ENCODE measurements around the gene FAM209A. TPM values are rescaled to one million over a fixed set of nuclear protein-coding genes. Genes with fewer than 3 reads are reported as not detected.

FAM209A gene
- total RNA-seq, 1 donor from 2014 or later = not detected

DNA sequence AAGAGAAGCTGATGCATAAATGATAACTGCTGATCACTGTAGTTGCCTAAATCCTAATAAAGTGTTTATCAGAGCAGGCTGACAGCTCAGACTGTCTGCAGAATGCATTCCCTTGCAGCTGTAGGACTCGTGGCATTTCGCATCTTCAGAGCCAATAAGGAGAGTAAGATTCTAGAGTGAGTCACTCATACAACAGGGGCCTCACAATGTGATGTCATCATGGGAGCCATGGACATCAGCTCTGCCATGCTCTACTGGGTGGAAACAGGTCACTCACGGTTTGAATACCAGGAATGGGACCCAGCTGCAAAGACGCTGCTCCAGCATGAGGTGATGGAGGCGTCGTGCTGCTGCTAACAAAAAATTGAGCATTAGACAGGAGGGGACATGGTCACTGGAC, 15.9 kb downstream of the FAM209A start:
- DNase-seq = no peak
- no peaks in the 10 kb centered on the region for H3K36me3 ChIP-seq
- no peak overlapping the region for H3K4me3 ChIP-seq
- TF ChIP-seq, protein P1, sequence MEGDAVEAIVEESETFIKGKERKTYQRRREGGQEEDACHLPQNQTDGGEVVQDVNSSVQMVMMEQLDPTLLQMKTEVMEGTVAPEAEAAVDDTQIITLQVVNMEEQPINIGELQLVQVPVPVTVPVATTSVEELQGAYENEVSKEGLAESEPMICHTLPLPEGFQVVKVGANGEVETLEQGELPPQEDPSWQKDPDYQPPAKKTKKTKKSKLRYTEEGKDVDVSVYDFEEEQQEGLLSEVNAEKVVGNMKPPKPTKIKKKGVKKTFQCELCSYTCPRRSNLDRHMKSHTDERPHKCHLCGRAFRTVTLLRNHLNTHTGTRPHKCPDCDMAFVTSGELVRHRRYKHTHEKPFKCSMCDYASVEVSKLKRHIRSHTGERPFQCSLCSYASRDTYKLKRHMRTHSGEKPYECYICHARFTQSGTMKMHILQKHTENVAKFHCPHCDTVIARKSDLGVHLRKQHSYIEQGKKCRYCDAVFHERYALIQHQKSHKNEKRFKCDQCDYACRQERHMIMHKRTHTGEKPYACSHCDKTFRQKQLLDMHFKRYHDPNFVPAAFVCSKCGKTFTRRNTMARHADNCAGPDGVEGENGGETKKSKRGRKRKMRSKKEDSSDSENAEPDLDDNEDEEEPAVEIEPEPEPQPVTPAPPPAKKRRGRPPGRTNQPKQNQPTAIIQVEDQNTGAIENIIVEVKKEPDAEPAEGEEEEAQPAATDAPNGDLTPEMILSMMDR (IDR thresholded peaks at IDR 0.05; ENCODE audit: borderline replicate concordance) = no peak
- no peak overlapping the region for H3K27ac ChIP-seq (replicated peaks)
- H3K27me3 ChIP-seq (ENCODE audit: low read depth) = no peaks in the 10 kb centered on the region
- no peaks in the 10 kb centered on the region for H3K4me1 ChIP-seq
- intact Hi-C loops (cut with micrococcal nuclease) = no loop called here
- peaks cover 3% of the 10 kb centered on the region for H3K9me3 ChIP-seq (replicated peaks)

DNA sequence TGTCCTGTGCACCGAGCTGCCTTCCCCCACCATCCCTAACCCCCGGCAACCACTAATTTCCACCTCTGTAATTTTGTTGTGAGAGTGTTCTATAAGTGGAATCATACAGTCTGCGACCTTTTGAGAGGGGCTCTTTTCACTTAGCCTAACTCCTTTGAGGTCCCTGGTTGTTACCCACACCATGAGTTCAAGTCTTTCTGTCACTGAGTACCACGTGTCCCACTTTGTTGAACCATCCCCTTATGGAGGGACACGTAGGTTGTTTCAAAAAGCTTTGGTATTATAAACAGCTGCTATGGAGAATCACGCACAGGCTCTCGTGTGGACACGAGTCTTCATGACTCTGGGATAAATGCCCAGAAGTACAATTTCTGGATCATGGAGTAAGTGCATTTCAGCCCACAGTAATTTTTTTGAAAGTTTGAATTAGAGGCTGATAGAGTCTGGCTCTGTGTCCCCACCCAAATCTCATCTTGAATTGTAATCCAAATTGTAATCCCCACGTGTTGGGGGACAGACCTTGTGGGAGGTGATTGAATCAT, 18.0 kb downstream of the FAM209A start:
- no peak overlapping the region for H3K4me3 ChIP-seq
- H3K9me3 ChIP-seq (replicated peaks) = no peaks in the 10 kb centered on the region
- H3K27ac ChIP-seq (replicated peaks) = no peak overlapping the region
- no peak for DNase-seq
- H3K4me1 ChIP-seq = no peaks in the 10 kb centered on the region
- intact Hi-C loops (cut with micrococcal nuclease) = no loop called here
- H3K36me3 ChIP-seq = no peaks in the 10 kb centered on the region
- H3K27me3 ChIP-seq (ENCODE audit: low read depth) = no peaks in the 10 kb centered on the region
- TF ChIP-seq, protein P1 (IDR thresholded peaks at IDR 0.05; ENCODE audit: borderline replicate concordance) = no peak

DNA sequence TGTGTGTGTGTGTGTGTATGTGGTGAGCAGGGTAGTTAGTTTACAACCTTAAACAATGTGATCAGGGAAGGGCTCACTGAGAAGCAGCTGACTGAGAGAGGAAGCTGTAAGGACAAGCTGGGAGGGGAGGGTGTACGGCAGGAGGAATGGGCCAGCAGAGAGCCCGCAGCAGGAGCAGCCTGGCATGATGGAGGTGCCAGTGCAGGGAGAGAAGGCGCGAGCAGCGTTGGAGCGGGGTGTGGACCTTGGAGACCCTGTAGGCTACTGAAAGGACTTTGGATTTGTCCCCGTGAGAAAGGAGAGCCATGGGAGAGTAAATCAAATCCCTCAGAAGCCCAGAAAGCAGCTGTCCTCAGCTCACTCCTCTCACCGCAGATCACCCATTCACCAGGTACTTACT, 27.0 kb downstream of the FAM209A start:
- DNase-seq = no peak
- Histone ChIP-seq H3K4me1 (peaks cover 17% of the 10 kb centered on the region), H3K36me3 (no peaks in the 10 kb centered on the region), H3K4me3 (no peak overlapping the region), H3K27ac (replicated peaks) (no peak overlapping the region), H3K27me3 (ENCODE audit: low read depth) (no peaks in the 10 kb centered on the region), H3K9me3 (replicated peaks) (no peaks in the 10 kb centered on the region)
- TF ChIP-seq, protein P1 (IDR thresholded peaks at IDR 0.05; ENCODE audit: borderline replicate concordance) = no peak
- intact Hi-C loops (cut with micrococcal nuclease) = no loop called here

DNA sequence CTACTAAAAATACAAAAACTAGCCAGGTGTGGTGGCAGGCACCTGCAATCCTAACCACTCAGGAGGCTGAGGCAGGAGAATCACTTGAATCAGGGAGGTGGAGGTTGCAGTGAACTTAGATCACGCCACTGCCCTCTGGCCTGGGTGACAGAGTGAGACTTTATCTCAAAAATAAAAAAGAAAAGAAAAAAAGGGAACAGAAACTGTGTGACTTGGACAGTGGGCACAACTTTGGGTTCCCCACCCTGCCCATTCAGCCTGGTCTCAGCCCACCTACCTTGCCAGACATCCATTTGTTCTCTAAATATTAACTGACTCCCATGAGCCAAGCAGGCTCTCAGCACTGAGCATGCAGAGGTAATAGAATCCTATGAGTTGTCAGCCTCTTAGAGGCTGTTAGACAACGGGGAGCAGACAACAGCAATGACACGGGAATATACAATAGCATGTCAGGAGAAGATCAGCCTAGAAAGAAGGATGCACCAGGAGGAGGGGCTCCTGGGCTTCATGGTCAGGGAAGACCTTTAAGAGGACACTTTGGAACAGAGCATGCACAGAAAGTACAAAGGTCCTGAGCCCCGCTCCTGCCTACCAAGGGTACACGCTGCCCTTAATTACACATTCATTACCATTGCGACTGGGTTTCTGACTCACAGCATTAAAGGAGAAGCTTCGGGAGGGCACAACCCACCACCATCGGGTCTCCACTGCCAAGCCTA, 28.5 kb downstream of the FAM209A start:
- no peaks in the 10 kb centered on the region for H3K27me3 ChIP-seq (ENCODE audit: low read depth)
- DNase-seq = no peak
- intact Hi-C loops (cut with micrococcal nuclease) = no loop called here
- no peak overlapping the region for H3K27ac ChIP-seq (replicated peaks)
- H3K36me3 ChIP-seq = no peaks in the 10 kb centered on the region
- H3K4me1 ChIP-seq = peaks cover 18% of the 10 kb centered on the region
- no peaks in the 10 kb centered on the region for H3K9me3 ChIP-seq (replicated peaks)
- TF ChIP-seq, protein P1 (IDR thresholded peaks at IDR 0.05; ENCODE audit: borderline replicate concordance) = no peak
- H3K4me3 ChIP-seq = no peak overlapping the region

DNA sequence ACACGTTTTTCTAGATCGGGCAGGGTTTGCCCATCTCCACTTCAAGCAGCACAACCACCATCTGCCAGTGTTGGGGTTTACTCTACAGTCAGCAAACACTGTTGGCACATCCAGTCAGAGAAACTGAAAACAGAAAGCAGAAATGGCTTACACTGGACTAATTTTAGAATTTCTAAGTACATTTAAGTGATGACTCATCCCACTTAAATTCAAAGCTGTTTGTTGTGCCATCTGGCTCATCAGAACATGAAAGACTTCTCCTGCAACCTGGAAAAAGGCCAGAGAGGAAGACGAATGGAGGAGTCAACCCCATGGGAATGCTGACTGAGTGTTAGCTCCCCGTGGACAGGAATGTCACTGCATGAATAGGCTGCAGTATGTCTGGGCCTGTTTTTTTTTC, 30.3 kb downstream of the FAM209A start:
- H3K36me3 ChIP-seq = no peaks in the 10 kb centered on the region
- peak overlapping the region; percentile 72 for H3K27ac ChIP-seq (replicated peaks)
- intact Hi-C loops (cut with micrococcal nuclease) = no loop called here
- H3K9me3 ChIP-seq (replicated peaks) = no peaks in the 10 kb centered on the region
- no peak for DNase-seq
- H3K4me1 ChIP-seq = peaks cover 30% of the 10 kb centered on the region
- no peak overlapping the region for H3K4me3 ChIP-seq
- TF ChIP-seq, protein P1 (IDR thresholded peaks at IDR 0.05; ENCODE audit: borderline replicate concordance) = peak; percentile 44
- no peaks in the 10 kb centered on the region for H3K27me3 ChIP-seq (ENCODE audit: low read depth)

Measured in left ventricle myocardium inferior (tissue), 1 donor.